MM.1S (cell line): ENCODE results near the gene PPP1R12C.

Experiments
- CTCF ChIP-seq: fragments of 300-600 bp; sonication (generic); IDR thresholded peaks from 2 replicates; pipeline ENCODE4 v1.5.1; 2016; ENCODE audit warnings: antibody characterized with exemption, low read length, mixed read lengths
- EZH2 ChIP-seq: fragments of 300-600 bp; sonication (generic); optimal IDR thresholded peaks from 2 replicates; pipeline ENCODE3; 2017; ENCODE audit warnings: low read depth, mild to moderate bottlenecking, antibody characterized with exemption, low read length, mixed read lengths

- no peak for TF ChIP-seq CTCF
- no peak for TF ChIP-seq EZH2
Observed at GRCh38 chr19:55133639-55134444, 16.4 kb upstream of the PPP1R12C start.
